ENCODE measurements around the gene ZNF582.

The ZNF582 gene

GRCh38 chr19:56393119-56394012, at the start of gene ZNF582:
TSS of gene ZNF582 (minus strand) at chr19:56393534. CDS start at chr19:56391752, 1,782 bp downstream.
- DNase-seq: no peak

DNA sequence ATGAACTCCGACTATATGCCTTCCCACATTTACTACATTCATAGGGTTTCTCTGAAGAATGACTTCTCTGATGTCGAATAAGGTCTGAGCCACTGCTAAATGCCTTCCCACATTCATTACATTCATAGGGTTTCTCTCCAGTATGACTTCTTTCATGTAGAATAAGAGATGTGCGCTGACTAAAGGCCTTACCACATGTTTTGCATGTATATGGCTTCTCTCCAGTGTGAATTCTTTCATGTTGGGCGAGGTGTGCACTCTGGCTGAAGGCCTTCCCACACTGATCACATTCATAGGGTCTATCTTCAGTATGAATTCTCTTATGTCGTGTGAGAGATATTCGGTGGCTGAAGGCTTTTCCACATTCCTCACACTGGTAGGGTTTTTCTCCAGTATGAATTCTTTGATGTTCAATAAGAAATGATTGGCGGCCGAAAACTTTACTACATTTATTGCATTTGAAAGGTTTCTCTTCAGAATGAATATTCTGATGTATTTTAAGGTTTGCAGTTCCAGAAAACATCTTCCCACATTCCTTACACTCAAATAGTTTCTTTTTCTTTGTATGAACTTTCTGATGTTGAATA, 48.0 kb upstream of the ZNF582 start:
- DNase-seq: no peak

DNA sequence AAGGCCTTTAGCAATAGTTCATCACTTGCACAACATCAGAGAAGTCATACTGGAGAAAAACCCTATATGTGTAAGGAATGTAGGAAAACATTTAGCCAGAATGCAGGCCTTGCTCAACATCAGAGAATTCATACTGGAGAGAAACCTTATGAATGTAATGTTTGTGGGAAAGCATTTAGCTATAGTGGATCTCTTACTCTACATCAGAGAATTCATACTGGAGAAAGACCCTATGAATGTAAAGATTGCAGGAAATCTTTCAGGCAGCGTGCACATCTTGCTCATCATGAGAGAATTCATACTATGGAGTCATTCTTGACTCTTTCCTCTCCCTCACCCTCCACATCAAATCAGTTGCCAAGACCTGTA, 30.6 kb upstream of the ZNF582 start:
- no peak for DNase-seq

DNA sequence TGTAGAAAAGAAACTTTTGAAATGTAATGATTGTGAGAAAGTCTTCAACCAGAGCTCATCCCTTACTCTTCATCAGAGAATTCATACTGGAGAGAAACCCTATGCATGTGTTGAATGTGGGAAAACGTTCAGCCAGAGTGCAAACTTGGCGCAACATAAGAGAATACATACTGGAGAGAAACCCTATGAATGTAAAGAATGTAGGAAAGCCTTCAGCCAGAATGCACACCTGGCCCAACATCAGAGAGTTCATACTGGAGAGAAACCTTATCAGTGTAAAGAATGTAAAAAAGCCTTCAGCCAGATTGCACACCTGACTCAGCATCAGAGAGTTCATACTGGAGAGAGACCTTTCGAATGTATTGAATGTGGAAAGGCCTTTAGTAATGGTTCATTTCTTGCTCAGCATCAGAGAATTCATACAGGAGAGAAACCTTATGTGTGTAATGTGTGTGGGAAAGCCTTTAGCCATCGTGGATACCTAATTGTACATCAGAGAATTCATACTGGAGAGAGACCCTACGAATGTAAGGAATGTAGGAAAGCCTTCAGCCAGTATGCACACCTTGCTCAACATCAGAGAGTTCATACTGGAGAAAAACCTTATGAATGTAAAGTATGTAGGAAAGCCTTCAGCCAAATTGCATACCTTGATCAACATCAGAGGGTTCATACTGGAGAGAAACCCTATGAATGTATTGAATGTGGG, 30.1 kb upstream of the ZNF582 start:
- no peak for DNase-seq

DNA sequence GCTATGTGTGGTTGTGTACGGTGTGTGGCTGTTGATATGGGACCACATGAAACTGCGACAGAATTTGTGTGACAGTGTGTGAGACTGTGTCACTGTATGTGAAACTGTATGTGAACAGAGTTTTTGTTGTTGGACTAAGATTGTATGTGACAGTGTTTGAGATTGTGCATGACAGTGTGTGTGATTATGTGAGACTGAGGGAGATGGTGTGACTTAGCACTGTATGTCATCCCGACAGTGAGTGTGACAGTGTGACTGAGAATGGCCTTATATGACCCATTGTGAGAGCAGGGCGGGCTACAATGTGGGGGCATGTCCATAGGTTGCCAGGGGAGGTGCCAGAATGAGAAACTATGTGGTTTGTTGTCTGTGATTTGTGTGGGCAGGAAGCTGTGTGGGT, 11.7 kb upstream of the ZNF582 start:
- DNase-seq: no peak

- no peak for DNase-seq
Measured at GRCh38 chr19:56404705-56405056, 11.3 kb upstream of the ZNF582 start.

DNA sequence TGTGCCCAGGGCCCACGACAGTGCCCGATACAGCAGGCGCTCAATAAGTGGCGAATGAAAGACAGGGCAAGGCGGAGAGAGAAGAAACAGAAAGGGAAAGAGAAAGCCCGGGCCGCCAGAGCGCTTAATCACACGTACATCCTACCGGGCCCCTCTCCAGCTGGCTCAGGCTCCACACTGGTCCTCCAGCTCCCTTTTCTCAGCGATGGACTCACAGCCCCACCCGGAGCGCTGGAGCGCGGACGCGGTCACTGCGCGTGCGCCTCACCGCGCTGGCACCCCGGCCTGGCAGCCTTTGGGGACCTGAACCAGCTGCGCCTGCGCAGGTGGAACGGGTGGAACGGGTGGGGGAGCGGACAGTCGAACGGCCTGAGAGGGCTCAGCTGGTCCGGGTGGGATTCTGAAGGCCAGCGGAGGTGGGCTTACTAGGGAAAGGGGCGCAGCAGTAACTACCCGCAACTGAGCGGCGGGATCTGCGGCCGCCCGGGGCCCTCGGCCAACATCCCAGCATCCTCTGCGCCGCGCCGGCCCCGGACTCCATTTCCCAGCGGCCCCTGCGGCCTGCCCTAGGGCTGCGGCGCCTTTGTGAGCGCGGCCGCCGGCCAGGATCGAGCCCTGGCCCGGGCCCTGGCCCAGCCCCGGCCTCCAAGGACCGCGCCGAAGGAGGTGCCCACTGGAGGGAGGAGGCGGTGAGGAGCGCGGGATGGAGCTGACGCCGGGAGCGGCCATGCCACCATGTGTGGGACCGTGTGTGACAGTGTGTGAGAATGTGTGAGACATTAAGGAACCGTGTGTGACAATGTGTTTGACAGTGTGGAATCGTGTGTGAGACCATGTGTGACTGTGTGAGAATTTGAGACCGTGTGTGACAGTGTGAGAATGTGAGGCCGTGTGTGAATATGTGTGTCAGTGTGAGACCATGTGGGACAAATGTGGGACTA, 10.7 kb upstream of the ZNF582 start, which contains the start of gene ZNF583:
TSS of gene ZNF583 (plus strand) at position 569 of the 941 bp plus-strand sequence. CDS start 2,783 bp downstream, outside the sequence.
- DNase-seq: peak; percentile 83

DNA sequence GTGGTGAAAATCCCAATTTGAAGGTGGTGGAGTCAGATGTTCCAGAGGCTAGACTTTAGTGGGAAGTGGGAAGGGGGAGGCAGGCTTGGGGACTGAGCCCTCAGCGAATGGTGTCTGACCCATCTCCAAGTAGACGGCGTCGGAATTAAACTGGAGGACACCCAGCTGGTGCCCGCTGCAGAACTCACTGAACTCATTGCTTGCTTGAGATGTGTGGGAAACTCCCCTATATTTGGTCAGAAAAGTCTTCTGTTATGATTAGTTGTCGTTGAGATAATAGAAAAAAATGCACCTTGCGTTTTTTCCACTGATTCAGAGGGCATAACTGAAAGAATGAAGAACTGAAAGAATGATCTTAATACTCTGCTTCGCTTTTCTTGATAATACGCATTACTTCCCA, 9.9 kb upstream of the ZNF582 start:
- no peak for DNase-seq

DNA sequence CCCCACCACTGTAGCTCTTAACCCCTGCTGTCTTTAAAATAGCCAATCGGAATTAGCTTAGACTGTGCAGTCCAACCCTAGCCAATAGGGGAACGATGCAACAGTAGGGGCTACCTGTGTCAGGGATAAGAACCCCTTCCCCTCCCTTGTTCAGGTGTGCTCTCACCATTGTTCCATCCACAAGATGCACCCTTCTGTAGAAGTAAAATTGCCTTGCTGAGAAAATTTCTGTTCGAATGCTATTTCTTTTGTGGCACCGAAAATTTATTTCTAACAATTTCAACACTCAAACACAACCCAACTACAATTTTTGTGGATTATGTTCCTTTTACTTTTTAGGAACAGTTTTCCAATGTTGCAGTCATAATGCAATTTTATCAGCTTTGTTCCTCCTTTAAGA, 7.2 kb upstream of the ZNF582 start:
- DNase-seq: no peak

DNA sequence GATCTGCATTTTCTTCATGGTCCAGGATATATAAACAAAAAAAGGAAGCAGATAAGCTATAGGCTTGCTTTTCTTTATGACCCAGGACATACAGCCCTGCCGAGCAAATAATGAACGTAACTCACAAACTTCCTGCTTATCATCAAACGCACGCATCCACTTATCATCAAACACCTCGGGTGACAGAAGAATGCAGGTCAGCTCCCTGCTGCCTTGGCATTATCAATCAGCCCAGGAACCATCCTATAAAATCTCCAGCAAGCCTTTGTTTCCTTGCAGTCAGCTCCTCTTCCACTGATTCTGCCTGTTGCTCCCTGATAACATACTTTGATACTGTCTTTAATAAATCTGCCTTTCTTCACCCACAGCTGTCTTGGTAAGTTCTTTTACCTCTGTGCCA, 5.5 kb upstream of the ZNF582 start:
- no peak for DNase-seq

GRCh38 chr19:56383826-56384605, 9.3 kb downstream of the ZNF582 start:
- no peak for DNase-seq

GRCh38 chr19:56377105-56377924, 16.0 kb downstream of the ZNF582 start:
- no peak for DNase-seq

- no peak for DNase-seq
Measured at GRCh38 chr19:56372281-56372680, 21.1 kb downstream of the ZNF582 start.

DNA sequence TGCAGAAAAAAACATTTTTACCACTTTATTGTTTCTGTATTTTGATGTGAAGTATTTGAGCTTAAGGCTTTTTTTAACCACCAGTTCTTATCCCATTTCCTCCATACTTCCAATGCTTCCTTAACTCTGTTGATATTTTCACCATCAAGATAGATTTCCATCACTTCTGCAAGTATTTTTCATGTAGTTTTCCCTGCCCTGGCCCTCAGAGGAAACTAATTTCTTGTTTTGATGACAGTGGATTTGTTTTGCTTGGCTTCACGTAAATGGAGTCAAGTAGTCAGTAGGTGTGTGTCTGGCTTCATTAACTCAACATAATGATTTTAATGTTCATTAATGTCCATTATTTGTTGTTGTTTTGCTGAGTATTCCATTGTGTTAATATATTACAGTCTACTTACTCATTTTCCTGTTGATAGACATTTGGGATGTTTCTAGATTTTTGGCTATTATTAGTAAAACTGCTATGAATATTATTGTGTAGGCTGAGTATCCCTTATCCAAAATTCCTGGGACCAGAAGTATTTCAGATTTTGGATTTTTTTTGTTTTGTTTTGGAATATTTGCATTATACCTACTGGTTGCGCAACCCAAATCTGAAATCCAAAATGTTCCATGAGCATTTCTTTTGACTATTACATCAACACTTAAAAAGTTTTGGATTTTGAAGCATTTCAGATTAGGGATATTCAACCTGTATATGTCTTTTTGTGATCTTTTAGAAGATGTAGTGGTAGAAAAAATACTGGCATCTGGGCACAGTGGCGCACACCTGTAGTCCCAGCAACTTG, 23.3 kb downstream of the ZNF582 start:
- no peak for DNase-seq

DNA sequence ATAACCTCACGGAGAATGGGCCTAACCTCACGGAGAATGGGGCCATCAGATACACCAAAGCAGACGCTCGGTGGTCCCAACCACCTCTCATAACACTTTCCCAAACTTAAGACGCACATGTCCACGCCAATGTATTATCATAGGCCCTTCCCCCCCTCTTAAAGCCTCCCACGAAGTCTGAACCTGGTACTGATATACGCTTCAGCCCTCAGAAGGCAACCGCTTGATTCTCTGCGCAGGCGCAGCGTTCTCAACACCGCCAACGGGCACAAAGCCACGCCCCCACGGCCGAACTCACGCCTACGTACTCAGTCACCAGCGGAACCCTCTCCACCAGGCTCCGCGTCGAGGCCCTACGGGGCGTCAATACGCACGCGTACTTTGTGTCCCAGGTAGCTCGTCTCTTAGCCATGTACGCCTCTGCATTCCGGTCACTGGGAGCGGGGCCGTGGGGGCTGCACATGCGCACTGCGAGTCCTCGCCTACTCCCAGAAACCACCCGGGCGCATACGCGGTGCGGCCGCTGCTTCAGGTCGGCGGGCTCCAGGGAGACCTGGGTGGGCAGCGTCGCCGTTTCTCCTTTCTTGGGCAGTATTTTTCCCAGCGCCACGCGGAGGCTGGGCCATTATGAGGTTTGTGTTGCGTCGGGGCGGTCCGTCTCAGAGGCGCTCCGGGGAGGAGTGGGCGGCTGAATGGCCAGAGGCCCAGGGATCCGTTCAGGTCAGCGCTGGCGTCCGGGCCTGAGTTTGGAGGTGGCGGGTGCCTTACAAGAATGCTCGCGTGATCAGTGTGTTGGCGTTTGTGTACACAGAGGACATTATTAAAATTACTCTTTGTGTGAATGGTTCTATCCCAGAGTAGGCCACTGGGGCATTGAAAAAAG, 25.3 kb downstream of the ZNF582 start:
- DNase-seq: peak; percentile 93

GRCh38 chr19:56360841-56361240, 32.5 kb downstream of the ZNF582 start:
- no peak for DNase-seq

- DNase-seq: no peak
Measured at GRCh38 chr19:56356944-56357343, 36.4 kb downstream of the ZNF582 start.

DNA sequence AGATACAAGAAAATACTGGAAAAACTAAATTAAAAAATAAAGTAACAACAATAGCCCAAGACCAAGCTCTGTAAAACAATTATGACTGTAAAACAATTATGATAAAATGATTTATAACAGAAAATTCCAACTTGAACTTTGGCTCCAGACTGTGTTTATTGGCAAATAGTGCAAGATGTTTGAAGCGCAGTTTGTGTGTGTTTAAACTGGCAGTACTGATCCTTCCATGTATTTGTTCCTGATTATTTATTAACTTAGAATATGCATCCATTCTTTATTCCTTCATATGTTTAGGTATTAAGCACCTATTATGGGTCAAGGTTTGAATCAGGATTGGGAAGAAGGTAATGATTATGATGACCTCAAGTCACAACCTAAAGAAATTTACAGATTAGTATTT, 37.8 kb downstream of the ZNF582 start:
- no peak for DNase-seq

- no peak for DNase-seq
Measured at GRCh38 chr19:56351208-56351607, 42.1 kb downstream of the ZNF582 start.
